Activated T-cell treated with anti-CD3 and anti-CD28 coated beads for 1 hour (primary cell): ENCODE data around the gene DPH1.
"Not testable (repeated sequence)": the region's sequence is repeated elsewhere in the genome, so short reads cannot be mapped to it uniquely, and the experiment has no call there.

Source experiments
- DNase-seq: peaks from one replicate; pipeline ENCODE4 v3.0.0-alpha.2; 2020; ENCODE audit warnings: low read depth

Gene DPH1

GRCh38 chr17:2029911-2030778 is at the start of gene DPH1:
DPH1 (plus strand) TSS chr17:2030153; CDS start chr17:2030170, 17 bp downstream.
- DNase-seq, result peak; percentile 77

- no peak for DNase-seq
Measured at GRCh38 chr17:1980665-1981250, 49.2 kb upstream of the DPH1 start.

GRCh38 chr17:1982793-1983366 is 47.1 kb upstream of the DPH1 start:
- not testable (repeated sequence) for DNase-seq

DNA sequence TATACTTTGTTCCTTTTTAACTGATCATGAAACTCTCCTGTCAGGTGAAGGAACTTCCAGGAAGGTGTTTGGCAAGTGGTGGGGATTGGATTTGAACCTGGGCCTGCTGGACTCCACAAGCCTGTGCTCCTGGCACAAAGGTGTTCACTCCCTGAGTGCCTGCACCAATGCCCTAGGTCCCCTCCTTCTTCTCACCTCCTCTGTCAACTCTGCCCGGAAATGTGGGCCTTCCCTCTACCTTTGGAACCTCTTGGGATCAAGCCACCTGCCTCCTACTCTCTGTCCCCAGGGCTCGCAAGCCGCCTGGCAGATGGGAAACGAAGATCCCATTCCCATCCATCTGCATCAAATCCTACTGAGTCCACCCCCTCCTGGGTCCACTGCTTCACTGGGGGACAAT is 44.9 kb upstream of the DPH1 start:
- DNase-seq, result no peak

GRCh38 chr17:1985686-1986085 is 44.3 kb upstream of the DPH1 start:
- no peak for DNase-seq

GRCh38 chr17:1986783-1987451 is 43.0 kb upstream of the DPH1 start:
- DNase-seq, result no peak

DNA sequence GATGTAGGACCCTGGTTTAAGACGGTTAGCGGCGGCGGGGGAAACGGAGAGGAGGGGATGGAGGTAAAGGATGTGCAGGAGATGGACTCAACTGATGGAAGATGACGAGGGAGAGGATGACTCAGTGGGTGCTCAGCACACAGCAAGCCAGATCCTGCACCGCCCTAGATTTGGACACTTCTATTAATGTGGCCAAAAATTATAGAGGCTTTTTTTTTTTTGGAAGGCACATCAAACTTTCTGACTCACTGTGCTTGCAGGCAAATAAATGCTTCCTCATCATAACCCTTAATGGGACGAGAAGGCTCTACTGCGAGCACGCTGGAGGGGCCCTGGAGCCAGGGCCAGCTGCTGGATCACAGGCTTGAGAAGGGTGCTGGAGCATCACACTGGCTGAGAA is 40.8 kb upstream of the DPH1 start:
- DNase-seq, result no peak

DNA sequence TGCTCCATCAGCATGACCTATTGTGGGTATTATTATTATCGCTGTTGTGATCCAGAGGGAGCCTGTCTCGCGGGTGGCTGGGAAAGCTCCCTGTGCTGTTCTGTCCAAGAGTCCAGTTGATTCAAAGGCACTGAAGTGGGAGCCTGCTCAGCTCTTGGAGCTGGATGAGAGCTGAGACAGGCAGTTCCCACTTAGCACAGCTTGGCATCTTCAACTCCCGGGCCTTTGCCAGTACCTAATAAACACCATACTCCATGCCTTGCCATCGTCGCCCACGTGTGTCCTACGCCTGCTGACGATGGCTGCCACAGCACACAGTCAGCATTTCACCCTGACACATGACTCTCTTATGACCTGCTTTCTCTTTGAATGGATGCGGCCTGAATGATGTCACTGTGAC is 37.4 kb upstream of the DPH1 start:
- DNase-seq, result no peak

DNA sequence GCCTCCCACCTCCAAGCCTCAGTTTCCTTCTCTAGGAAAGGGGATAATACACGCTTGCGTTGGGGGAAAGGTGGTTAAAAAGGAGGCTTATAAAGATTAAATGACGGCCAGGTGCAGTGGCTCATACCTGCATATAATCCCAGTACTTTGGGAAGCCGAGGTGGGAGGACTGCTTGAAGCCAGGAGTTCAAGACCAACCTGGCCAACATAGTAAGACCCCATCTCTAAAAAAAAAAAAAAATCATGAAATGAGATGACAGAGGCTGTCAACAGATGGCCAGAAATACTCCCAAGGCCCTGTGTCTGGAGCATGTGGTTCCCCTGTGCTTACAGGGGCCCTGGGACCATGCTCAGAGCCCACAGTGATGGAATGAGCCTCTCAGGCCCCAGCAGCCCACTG is 35.2 kb upstream of the DPH1 start:
- DNase-seq, result no peak

GRCh38 chr17:1995321-1995892 is 34.5 kb upstream of the DPH1 start:
- no peak for DNase-seq

DNA sequence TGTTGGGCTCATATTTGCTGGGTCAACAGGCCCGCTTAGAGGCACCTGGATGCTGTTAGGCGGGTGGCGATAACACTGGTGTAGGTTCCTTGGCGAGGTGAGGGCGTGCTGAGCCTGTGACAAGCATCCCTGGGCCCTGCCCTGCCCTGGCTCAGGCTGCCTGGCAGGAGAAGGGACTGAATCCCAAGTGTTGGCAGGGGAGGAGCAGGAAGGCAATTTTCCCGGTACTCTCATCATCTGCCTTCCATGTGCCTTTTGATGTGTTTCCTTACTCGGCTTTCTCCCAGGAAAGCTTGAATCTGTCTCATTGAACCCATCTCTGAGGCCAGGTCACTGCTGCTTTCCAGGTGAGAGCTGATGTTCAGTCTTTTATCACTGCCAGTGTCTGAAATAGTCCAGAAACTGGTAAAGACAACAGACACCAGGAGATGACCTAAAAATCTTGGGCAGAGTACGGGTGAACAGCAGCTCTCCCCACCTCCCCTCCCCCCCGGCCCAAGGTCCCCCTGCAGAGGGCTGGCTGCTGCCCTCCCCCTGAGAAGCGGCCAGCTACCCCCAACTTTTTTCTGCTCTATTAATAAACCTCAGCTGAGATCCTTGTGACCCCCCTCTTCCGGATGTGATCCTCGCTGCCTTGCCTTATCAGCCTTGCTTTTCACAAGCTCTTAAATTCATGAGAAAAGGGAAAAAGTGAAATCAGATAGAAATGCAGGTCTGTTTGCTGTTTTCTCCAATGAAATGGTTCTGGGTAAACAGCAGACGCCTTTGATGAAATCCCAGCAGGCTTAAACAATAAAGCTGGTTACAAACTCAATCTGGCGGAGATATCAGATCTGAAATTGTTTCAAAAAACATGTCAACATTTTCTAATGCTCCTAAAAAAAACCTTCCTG is 33.8 kb upstream of the DPH1 start:
- DNase-seq, result no peak

DNA sequence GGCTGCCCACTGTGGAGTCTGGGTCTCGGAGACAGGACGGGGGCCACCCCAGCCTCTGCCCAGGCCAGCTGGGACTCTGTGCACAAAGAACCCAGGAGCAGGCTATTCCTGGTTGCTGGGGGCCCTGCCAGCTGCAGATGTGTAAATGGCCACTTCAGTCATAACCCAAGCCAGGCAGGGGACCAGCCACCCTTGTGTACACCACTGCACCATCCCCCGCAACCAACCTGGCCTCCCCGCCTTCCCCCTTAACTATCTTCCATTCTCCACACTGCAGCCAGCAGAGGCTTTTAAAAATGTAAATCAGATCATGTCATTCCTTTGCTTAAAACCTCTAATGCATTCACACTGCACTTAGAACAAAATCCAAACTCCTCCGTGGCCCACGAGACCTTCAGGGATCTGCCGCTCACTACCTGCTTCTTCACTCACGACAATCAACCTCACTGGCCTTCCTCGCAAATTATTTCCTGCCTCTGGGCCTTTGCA is 33.1 kb upstream of the DPH1 start:
- no peak for DNase-seq

- DNase-seq, result no peak
Measured at GRCh38 chr17:1997289-1997926, 32.5 kb upstream of the DPH1 start.

DNA sequence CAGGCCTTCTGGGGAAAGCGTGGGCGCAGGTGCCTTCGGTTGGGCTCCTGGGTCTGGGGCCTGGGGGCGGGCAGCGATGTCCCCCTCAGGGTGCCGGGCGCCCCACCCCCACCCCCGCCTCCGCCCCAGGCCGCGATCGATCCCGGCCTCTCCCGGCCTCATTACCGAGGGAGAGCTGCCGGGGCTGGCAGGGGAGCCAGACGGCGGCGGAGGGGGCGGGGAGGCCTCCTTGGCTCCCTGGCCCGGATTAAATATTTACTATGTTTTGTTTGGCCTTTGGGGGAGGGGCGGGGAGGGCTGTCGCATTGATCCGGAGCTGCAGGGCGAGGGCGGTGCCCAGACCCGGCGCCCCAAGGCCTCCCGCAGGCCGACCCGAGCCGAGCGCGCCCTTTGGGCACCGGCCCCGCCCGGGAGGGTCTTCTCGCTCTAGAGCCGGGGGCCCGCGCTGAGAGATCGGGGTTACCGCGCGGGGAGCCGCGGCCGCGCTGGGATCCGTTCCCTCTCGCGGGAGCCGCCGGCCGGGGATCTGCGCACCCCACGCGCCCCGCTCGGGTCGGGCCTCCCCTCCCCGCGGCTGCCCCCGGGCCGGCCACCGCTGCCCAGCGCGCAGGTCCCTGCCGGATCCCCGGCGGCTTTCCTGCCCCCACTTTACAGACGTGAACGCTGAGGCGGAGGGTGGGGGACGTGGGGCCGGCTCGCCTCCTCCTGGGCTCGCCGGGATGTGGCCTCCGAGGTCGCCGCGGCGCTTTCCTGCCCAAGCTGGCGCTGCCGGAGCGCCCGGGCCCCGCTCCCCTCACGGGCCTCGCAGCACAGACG is 31.8 kb upstream of the DPH1 start:
- DNase-seq, result no peak

DNA sequence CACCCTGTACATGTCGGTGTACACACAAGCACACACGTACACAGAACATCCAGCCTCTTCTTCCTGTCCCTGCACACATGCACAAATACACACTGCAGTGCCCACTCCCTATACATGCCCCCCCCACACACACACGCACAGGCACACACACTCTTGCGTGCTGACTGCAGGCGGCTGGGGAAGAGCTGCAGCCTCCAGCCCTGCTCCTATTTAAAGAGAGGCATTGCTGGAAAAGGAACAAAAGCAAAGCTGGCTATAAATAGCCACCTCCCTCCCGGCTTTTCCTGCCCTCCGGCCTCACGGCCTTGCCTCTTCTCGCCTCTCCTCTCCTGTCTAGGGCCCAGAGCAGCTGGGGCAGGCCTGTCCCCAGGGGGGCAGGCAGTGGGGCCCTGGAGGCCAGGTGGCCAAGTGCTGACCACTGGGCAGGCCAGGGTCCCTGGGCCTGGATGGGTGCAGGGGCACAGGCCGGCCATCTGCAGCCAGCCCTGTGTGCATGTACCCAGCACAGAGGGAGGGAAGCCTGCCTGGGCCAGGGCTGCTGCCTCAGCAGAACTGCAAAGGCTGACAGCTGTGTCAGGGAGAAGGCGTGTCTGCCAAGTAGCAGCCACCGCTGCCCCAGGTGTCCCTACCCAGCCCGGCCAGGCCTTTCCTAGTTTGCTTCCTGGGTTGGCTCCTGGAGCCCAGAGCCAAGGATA is 30.2 kb upstream of the DPH1 start:
- no peak for DNase-seq

GRCh38 chr17:2002767-2003329 is 27.1 kb upstream of the DPH1 start:
- DNase-seq, result no peak

DNA sequence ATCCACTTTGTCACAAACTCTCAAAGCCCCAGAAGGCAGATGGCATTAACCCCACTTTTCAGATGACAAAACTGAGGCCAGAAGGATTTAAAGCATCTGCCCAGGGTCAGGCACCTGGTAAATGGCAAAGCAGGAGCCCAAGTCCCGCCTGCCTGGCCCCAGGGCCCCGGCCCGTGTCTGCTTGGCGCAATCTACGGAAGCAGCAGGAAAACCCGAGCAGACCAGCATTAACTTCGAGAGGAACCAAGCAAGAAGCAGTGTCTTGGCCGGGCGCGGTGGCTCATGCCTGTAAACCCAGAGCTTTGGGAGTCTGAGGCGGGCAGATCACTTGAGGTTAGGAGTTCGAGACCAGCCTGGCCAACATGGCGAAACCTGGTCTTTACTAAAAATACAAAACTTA is 26.4 kb upstream of the DPH1 start:
- no peak for DNase-seq

GRCh38 chr17:2004435-2004952 is 25.5 kb upstream of the DPH1 start:
- DNase-seq, result no peak
